ENCODE data around the gene APOA4. TPM values are rescaled to one million over a fixed set of nuclear protein-coding genes. Genes with fewer than 3 reads are reported as not detected.

The APOA4 gene
- total RNA-seq, 1 experiment from 2014 or later = 3.3 TPM

DNA sequence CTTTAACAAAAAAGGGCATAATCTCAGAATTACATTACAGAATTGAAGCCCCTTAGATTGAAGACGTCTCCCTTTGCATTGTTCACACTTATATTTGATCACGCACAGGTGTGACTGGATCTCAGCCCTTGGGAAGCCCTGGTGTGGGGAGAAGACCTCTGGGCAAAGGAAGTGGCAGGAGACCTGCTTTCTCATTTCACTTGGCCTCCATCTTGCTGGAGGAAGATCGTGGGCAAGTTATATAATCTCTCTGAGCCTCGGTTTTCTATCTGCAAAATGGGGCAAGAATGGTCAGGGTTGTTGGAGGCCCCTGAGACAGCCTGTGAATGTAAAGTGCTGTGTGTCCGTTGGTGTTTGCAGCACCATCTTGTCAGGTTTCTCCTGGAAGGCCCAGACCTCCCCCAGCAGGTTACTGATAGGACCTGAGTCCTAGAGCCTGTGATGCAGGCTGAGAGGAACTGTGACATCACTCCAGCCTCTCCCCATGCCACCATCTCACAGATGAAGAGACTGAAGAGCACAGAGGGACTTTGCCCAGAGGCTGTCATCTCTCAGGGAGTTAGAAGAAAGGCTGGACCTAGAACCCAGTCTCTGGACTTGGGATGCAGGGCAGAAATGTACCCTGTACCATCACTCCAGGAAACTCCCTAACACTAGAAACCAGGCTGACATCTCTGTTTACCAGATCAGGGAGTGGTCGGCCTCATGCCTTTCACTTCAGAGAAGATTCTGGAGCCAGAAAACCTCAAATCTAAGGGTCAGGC is 15.4 kb upstream of the APOA4 start:
- H3K27ac Mint-ChIP-seq (ENCODE audit: unreplicated experiment) = peak overlapping the region; percentile 92
- H3K9me3 Mint-ChIP-seq (ENCODE audit: unreplicated experiment) = no peaks in the 10 kb centered on the region
- POLR2A ChIA-PET = interaction anchor here (1.7 kb wide), 1 partner anchor 306 kb away, joined by 6 read pairs; the partner anchor contains the start of gene PAFAH1B2

DNA sequence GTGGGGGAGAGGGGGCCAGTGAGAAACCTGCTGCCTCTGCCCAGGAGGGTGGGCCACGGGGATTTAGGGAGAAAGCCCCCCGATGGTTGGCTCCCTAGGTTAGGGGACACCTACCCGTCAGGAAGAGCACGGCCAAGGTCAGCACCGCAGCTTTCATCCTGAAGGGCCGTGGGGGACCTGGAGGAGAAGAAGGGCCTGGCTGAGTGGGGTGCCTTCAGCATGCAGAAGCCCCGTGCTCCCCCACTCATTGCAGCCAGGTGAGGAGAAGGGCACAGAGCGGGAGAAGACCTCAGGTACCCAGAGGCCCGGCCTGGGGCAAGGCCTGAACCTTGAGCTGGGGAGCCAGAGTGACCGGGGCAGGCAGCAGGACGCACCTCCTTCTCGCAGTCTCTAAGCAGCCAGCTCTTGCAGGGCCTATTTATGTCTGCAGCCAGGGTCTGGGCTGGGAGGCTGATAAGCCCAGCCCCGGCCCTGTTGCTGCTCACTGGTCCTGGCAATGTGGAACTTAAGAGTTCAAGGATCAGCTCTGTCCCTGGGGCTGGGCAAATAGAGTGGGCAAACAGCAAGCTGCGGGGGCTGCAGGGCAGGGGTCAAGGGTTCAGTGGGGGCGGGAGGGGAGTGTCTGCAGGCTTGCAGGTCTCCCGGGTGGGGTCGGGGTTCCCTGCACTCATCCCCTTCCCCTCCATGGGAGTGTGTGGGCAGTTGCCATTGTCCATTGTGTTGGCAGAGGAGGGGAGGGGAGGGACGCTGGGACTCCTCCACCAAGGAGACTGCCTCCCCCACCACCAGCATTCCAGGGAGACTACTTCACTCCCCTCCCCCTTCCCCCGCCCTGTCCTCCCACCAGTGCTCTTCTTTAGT is 14.4 kb upstream of the APOA4 start, which contains the start of gene APOA1:
Gene APOA1, minus strand, starts transcription at position 392 of the 861 bp plus-strand sequence. Its CDS starts 235 bp downstream, at position 157.
- TF ChIP-seq, protein P1, sequence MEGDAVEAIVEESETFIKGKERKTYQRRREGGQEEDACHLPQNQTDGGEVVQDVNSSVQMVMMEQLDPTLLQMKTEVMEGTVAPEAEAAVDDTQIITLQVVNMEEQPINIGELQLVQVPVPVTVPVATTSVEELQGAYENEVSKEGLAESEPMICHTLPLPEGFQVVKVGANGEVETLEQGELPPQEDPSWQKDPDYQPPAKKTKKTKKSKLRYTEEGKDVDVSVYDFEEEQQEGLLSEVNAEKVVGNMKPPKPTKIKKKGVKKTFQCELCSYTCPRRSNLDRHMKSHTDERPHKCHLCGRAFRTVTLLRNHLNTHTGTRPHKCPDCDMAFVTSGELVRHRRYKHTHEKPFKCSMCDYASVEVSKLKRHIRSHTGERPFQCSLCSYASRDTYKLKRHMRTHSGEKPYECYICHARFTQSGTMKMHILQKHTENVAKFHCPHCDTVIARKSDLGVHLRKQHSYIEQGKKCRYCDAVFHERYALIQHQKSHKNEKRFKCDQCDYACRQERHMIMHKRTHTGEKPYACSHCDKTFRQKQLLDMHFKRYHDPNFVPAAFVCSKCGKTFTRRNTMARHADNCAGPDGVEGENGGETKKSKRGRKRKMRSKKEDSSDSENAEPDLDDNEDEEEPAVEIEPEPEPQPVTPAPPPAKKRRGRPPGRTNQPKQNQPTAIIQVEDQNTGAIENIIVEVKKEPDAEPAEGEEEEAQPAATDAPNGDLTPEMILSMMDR (IDR thresholded peaks at IDR 0.05; ENCODE audit: insufficient read depth in 1 of 2, low read depth in 1 of 2, low read length in 1 of 2, severe bottlenecking in 1 of 2, unreplicated experiment in 1 of 2) = no peak
- CTCF ChIA-PET = interaction anchor here (0.6 to 3.8 kb wide), 14 partner anchors 9 to 407 kb away, joined by 3 to 50 read pairs (median 6); partner anchors contain the start of genes APOA5, BUD13, PAFAH1B2 and ZPR1
- no TSS peak for BruUV-seq (replicated peaks)
- Histone ChIP-seq H3K4me3 (ENCODE audit: low read depth, low read length) (peak within 1 kb of the TSS; percentile 40), H3K27me3 (replicated peaks; ENCODE audit: control insufficient read depth, insufficient read depth, low read length) (no peaks in the 10 kb centered on the region), H3K9me3 (no peaks in the 10 kb centered on the region), H3K4me1 (peaks cover 86% of the 10 kb centered on the region), H3K36me3 (ENCODE audit: control insufficient read depth, insufficient read depth, low read length) (peaks cover 5% of the 10 kb centered on the region; the same call in 1 of the 2 replicates)
- no peaks in the 10 kb centered on the region for H3K27me3 Mint-ChIP-seq (ENCODE audit: insufficient read depth, unreplicated experiment)
- intact Hi-C loops (cut with micrococcal nuclease; ENCODE audit: unreplicated experiment) = loop anchor here (1.0 to 5.0 kb wide), 5 partner anchors 8 to 260 kb away; partner anchors contain the start of gene APOC3
- POLR2A ChIA-PET = interaction anchor here (0.6 to 2.9 kb wide), 7 partner anchors 9 to 63 kb away, joined by 3 to 24 read pairs (median 8); partner anchors contain the start of genes APOA5, APOC3 and ZPR1
- peak within 1 kb of the TSS; percentile 92 for H3K27ac Mint-ChIP-seq (ENCODE audit: unreplicated experiment)
- peaks cover 39% of the 10 kb centered on the region for H3K36me3 Mint-ChIP-seq (ENCODE audit: insufficient read depth, unreplicated experiment)
- peaks cover 54% of the 10 kb centered on the region for H3K4me1 Mint-ChIP-seq (ENCODE audit: low read depth, unreplicated experiment)
- H3K9me3 Mint-ChIP-seq (ENCODE audit: unreplicated experiment) = no peaks in the 10 kb centered on the region
- H3K4me3 Mint-ChIP-seq (ENCODE audit: unreplicated experiment) = peak within 1 kb of the TSS; percentile 68
- peak; percentile 88 to 95 for DNase-seq

More for the DNA sequence above, 15.4 kb upstream of the APOA4 start:
- no peaks in the 10 kb centered on the region for H3K27me3 ChIP-seq (replicated peaks; ENCODE audit: control insufficient read depth, insufficient read depth, low read length)
- no peak overlapping the region for H3K4me3 ChIP-seq (ENCODE audit: low read depth, low read length)
- Mint-ChIP-seq H3K4me1 (ENCODE audit: low read depth, unreplicated experiment) (peaks cover 63% of the 10 kb centered on the region), H3K36me3 (ENCODE audit: insufficient read depth, unreplicated experiment) (peaks cover 48% of the 10 kb centered on the region), H3K27me3 (ENCODE audit: insufficient read depth, unreplicated experiment) (no peaks in the 10 kb centered on the region), H3K4me3 (ENCODE audit: unreplicated experiment) (peak overlapping the region; percentile 68)
- peaks cover 5% of the 10 kb centered on the region; the same call in 1 of the 2 replicates for H3K36me3 ChIP-seq (ENCODE audit: control insufficient read depth, insufficient read depth, low read length)
- intact Hi-C loops (cut with micrococcal nuclease; ENCODE audit: unreplicated experiment) = loop anchor here (5.0 kb wide), 1 partner anchor 106 kb away; no protein-coding TSS in a partner anchor
- no TSS peak for BruUV-seq (replicated peaks)
- no peak for DNase-seq
- no peaks in the 10 kb centered on the region for H3K9me3 ChIP-seq
- H3K4me1 ChIP-seq = peaks cover 86% of the 10 kb centered on the region
- TF ChIP-seq, protein P1 (IDR thresholded peaks at IDR 0.05; ENCODE audit: insufficient read depth in 1 of 2, low read depth in 1 of 2, low read length in 1 of 2, severe bottlenecking in 1 of 2, unreplicated experiment in 1 of 2) = no peak
- CTCF ChIA-PET = interaction anchor here (1.6 to 3.8 kb wide), 3 partner anchors 10 to 48 kb away, joined by 4 to 50 read pairs (median 15); partner anchors contain the start of gene APOA5

Data from Caco-2 (cell line).